ENCODE measurements around the gene C2CD4C.
"Not testable (repeated sequence)": the region's sequence is repeated elsewhere in the genome, so short reads cannot be mapped to it uniquely, and the experiment has no call there.

C2CD4C gene

DNA sequence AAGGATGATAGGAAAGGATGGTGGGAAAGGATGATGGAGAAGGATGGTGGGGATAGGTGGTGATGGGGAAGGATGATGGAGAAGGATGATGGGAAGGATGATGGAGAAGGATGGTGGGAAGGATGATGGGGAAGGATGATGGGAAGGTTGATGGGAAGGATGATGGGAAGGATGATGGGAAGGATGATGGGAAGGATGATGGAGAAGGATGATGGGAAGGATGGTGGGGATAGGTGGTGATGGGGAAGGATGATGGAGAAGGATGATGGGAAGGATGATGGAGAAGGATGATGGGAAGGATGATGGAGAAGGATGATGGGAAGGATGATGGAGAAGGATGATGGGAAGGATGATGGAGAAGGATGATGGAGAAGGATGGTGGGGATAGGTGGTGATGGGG lies 15.4 kb downstream of the C2CD4C start:
- H3K36me3 ChIP-seq (ENCODE audit: control insufficient read depth in 2 of 2, insufficient read depth in 2 of 2, low read length in 2 of 2); H3K9ac ChIP-seq (ENCODE audit: low read length in 2 of 2); H3K27ac ChIP-seq (ENCODE audit: low read length); H3K4me3 ChIP-seq (ENCODE audit: low read length in 2 of 2); H3K4me1 ChIP-seq (ENCODE audit: control insufficient read depth, insufficient read depth, low read length); H3K9me3 ChIP-seq (ENCODE audit: control insufficient read depth in 2 of 2, low read length in 2 of 2): not testable (repeated sequence)
- peaks cover 9 to 21% of the 10 kb centered on the region in 2 donors for H3K27me3 ChIP-seq (ENCODE audit: control insufficient read depth in 1 of 2, insufficient read depth in 2 of 2, low read length in 2 of 2)

DNA sequence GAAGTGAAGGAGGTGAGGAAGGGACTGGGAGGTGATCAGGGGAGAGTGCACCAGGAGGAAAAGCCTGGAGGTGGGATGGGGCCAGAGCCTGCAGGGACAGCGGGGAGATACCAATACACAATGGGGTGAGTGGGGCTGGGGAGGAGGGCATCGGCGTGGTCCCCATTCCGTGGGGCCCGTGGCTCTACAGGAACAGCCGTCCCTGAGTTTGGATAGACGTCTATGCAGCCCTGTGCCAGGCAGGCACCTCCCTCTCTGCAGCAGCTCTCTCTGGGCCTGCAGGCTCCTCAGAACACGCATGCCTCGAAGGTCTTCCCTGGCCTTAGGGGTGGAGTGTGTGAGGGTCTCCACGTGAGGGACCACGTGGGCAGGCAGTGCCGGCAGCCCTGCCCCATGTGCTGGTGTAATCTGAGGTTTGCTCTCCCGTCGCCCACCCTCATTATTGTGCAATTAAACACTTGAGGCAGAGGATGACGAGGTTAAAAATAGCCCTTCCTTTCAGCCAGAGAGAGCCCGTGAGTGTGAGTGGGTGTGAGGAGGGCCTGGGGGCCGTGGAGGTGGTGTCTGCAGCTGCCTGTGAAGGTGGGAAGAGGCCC lies 16.5 kb downstream of the C2CD4C start:
- no peaks in the 10 kb centered on the region for H3K9me3 ChIP-seq (ENCODE audit: control insufficient read depth in 2 of 2, low read length in 2 of 2)
- no peaks in the 10 kb centered on the region for H3K4me1 ChIP-seq (ENCODE audit: control insufficient read depth, insufficient read depth, low read length)
- no peak overlapping the region for H3K27ac ChIP-seq (ENCODE audit: low read length)
- H3K4me3 ChIP-seq (ENCODE audit: low read length in 2 of 2), result no peak overlapping the region
- H3K27me3 ChIP-seq (ENCODE audit: control insufficient read depth in 1 of 2, insufficient read depth in 2 of 2, low read length in 2 of 2), result peaks cover 7 to 11% of the 10 kb centered on the region in 2 donors
- H3K36me3 ChIP-seq (ENCODE audit: control insufficient read depth in 2 of 2, insufficient read depth in 2 of 2, low read length in 2 of 2), result no peaks in the 10 kb centered on the region
- H3K9ac ChIP-seq (ENCODE audit: low read length in 2 of 2), result no peak overlapping the region

DNA sequence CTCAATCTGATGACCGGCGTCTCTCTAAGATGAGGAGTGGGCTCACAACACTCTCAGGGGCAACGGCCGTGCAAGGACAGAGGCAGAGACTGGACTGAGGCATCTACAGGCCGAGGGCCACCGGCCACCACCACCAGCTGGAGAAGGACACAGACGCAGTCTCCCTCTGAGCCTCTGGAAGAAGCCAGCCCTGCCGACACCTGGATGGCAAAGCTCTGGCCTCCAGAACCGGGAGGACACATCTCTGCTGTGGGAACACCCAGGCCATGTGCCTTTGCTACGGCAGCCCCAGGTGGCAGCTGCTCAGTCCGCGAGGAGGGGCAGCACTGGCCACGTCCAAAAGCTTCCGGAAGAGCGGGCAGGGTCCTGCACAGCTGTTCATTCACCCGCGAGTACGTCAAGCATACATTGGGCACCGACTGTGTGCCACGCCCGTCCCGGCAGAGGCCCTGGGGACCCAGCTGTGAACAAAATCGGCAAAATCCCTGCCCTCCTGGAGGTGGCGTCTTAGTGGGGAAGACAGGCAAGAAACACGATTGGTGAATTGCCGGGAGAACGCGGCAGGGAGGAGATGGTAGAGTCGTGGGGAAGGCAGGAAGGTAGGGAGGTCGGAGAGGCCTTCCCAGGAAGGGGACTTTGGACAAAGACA lies 17.1 kb downstream of the C2CD4C start:
- peaks cover 7 to 9% of the 10 kb centered on the region in 2 donors for H3K27me3 ChIP-seq (ENCODE audit: control insufficient read depth in 1 of 2, insufficient read depth in 2 of 2, low read length in 2 of 2)
- H3K36me3 ChIP-seq (ENCODE audit: control insufficient read depth in 2 of 2, insufficient read depth in 2 of 2, low read length in 2 of 2), result no peaks in the 10 kb centered on the region
- no peak overlapping the region for H3K27ac ChIP-seq (ENCODE audit: low read length)
- H3K9ac ChIP-seq (ENCODE audit: low read length in 2 of 2), result no peak overlapping the region
- no peak overlapping the region for H3K4me3 ChIP-seq (ENCODE audit: low read length in 2 of 2)
- no peaks in the 10 kb centered on the region for H3K9me3 ChIP-seq (ENCODE audit: control insufficient read depth in 2 of 2, low read length in 2 of 2)
- H3K4me1 ChIP-seq (ENCODE audit: control insufficient read depth, insufficient read depth, low read length), result no peaks in the 10 kb centered on the region

DNA sequence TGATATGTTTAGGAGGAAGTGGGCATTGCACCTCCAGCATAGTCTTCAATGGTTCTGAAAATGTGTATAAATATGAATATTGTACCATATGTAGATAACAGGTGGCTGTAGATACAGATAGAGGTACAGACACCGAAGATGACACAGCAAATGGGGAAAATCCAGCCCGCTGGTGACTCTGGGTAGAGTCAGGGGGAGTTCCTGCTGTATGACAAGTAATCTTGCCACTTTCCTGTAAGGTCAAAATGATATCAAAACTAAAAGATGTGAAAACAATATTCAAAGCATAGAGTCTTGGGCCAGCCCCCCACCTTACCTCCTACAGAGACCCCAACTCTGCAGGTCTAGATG lies 17.8 kb downstream of the C2CD4C start:
- Histone ChIP-seq H3K27me3 (ENCODE audit: control insufficient read depth in 1 of 2, insufficient read depth in 2 of 2, low read length in 2 of 2) (peaks cover 7 to 9% of the 10 kb centered on the region in 2 donors), H3K4me3 (ENCODE audit: low read length in 2 of 2) (no peak overlapping the region), H3K27ac (ENCODE audit: low read length) (no peak overlapping the region), H3K4me1 (ENCODE audit: control insufficient read depth, insufficient read depth, low read length) (no peaks in the 10 kb centered on the region), H3K36me3 (ENCODE audit: control insufficient read depth in 2 of 2, insufficient read depth in 2 of 2, low read length in 2 of 2) (no peaks in the 10 kb centered on the region), H3K9me3 (ENCODE audit: control insufficient read depth in 2 of 2, low read length in 2 of 2) (no peaks in the 10 kb centered on the region), H3K9ac (ENCODE audit: low read length in 2 of 2) (no peak overlapping the region)

DNA sequence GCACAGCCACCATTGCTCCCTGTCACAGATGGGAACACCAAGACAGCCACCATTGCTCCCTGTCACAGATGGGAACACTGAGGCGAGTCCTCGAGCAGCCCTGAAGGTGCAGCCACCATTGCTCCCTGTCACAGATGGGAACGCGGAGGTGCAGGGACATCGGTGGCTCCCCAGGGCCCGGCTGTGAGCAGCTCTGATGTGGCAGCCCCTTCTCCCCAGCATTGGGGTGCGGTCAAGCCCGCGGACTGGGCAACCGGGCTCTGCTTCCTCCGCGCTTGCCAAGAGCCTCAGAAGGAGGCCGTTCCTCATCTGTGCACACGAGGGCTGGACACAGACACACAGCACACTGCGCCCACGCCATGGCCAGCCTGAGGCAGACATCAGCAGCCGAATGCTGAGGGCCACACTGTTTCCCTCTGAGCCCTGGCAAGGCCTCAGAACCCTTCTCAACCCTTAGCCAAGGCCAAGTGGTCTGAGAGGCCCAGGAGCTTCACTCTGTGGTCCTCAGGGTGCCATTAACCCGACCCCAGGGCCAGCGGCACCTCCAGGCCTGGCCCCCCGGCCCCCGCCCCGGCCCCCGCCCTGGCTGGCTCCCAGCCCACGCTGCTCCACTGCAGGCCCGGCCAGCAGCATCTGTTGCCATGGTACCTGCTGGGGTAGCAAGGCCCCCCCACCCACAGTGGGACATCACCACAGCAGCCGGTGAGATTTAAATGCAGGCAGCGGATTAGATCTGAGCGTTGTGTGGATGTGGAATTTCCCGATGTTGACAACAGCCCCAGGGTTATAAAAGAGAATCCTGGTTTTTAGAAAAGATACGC lies 18.4 kb downstream of the C2CD4C start:
- Histone ChIP-seq H3K4me3 (ENCODE audit: low read length in 2 of 2) (no peak overlapping the region), H3K27me3 (ENCODE audit: control insufficient read depth in 1 of 2, insufficient read depth in 2 of 2, low read length in 2 of 2) (peaks cover 7 to 9% of the 10 kb centered on the region in 2 donors), H3K36me3 (ENCODE audit: control insufficient read depth in 2 of 2, insufficient read depth in 2 of 2, low read length in 2 of 2) (no peaks in the 10 kb centered on the region), H3K9ac (ENCODE audit: low read length in 2 of 2) (no peak overlapping the region), H3K27ac (ENCODE audit: low read length) (no peak overlapping the region), H3K4me1 (ENCODE audit: control insufficient read depth, insufficient read depth, low read length) (no peaks in the 10 kb centered on the region), H3K9me3 (ENCODE audit: control insufficient read depth in 2 of 2, low read length in 2 of 2) (no peaks in the 10 kb centered on the region)

- Histone ChIP-seq H3K27me3 (ENCODE audit: control insufficient read depth in 1 of 2, insufficient read depth in 2 of 2, low read length in 2 of 2) (peaks cover 7 to 9% of the 10 kb centered on the region in 2 donors), H3K27ac (ENCODE audit: low read length) (no peak overlapping the region), H3K9ac (ENCODE audit: low read length in 2 of 2) (no peak overlapping the region), H3K9me3 (ENCODE audit: control insufficient read depth in 2 of 2, low read length in 2 of 2) (no peaks in the 10 kb centered on the region), H3K4me3 (ENCODE audit: low read length in 2 of 2) (no peak overlapping the region), H3K4me1 (ENCODE audit: control insufficient read depth, insufficient read depth, low read length) (no peaks in the 10 kb centered on the region), H3K36me3 (ENCODE audit: control insufficient read depth in 2 of 2, insufficient read depth in 2 of 2, low read length in 2 of 2) (no peaks in the 10 kb centered on the region)
Observed at GRCh38 chr19:389935-390289, 19.0 kb downstream of the C2CD4C start.

GRCh38 chr19:389255-389934 lies 19.6 kb downstream of the C2CD4C start:
- H3K4me1 ChIP-seq (ENCODE audit: control insufficient read depth, insufficient read depth, low read length), result no peaks in the 10 kb centered on the region
- no peak overlapping the region for H3K9ac ChIP-seq (ENCODE audit: low read length in 2 of 2)
- no peaks in the 10 kb centered on the region for H3K36me3 ChIP-seq (ENCODE audit: control insufficient read depth in 2 of 2, insufficient read depth in 2 of 2, low read length in 2 of 2)
- no peak overlapping the region for H3K4me3 ChIP-seq (ENCODE audit: low read length in 2 of 2)
- H3K27ac ChIP-seq (ENCODE audit: low read length), result no peak overlapping the region
- H3K27me3 ChIP-seq (ENCODE audit: control insufficient read depth in 1 of 2, insufficient read depth in 2 of 2, low read length in 2 of 2), result peaks cover 7 to 9% of the 10 kb centered on the region in 2 donors
- no peaks in the 10 kb centered on the region for H3K9me3 ChIP-seq (ENCODE audit: control insufficient read depth in 2 of 2, low read length in 2 of 2)

GRCh38 chr19:388691-389090 lies 20.3 kb downstream of the C2CD4C start:
- Histone ChIP-seq H3K27ac (ENCODE audit: low read length) (no peak overlapping the region), H3K9me3 (ENCODE audit: control insufficient read depth in 2 of 2, low read length in 2 of 2) (no peaks in the 10 kb centered on the region), H3K36me3 (ENCODE audit: control insufficient read depth in 2 of 2, insufficient read depth in 2 of 2, low read length in 2 of 2) (no peaks in the 10 kb centered on the region), H3K9ac (ENCODE audit: low read length in 2 of 2) (no peak overlapping the region), H3K4me3 (ENCODE audit: low read length in 2 of 2) (no peak overlapping the region), H3K4me1 (ENCODE audit: control insufficient read depth, insufficient read depth, low read length) (no peaks in the 10 kb centered on the region), H3K27me3 (ENCODE audit: control insufficient read depth in 1 of 2, insufficient read depth in 2 of 2, low read length in 2 of 2) (peaks cover 7 to 12% of the 10 kb centered on the region in 2 donors)

DNA sequence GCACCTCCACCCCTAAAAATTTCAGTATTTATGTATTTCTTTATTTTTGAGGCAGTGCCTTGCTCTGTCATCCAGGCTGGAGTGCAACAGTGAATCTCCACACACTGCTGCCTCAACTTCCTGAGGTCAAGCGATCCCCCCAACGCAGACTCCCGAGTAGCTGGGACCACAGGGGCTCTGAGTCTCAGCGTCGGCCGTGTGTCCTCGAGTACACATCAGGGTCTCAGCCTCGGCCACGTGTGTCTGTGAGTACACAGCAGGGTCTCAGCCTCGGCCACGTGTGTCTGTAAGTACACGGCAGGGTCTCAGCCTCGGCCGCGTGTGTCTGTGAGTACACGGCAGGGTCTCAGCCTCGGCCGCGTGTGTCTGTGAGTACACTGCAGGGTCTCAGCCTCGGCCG lies 21.2 kb downstream of the C2CD4C start:
- Histone ChIP-seq H3K27me3 (ENCODE audit: control insufficient read depth in 1 of 2, insufficient read depth in 2 of 2, low read length in 2 of 2) (peaks cover 7 to 16% of the 10 kb centered on the region in 2 donors), H3K36me3 (ENCODE audit: control insufficient read depth in 2 of 2, insufficient read depth in 2 of 2, low read length in 2 of 2) (no peaks in the 10 kb centered on the region), H3K9ac (ENCODE audit: low read length in 2 of 2) (no peak overlapping the region), H3K4me3 (ENCODE audit: low read length in 2 of 2) (no peak overlapping the region), H3K4me1 (ENCODE audit: control insufficient read depth, insufficient read depth, low read length) (no peaks in the 10 kb centered on the region), H3K9me3 (ENCODE audit: control insufficient read depth in 2 of 2, low read length in 2 of 2) (no peaks in the 10 kb centered on the region), H3K27ac (ENCODE audit: low read length) (no peak overlapping the region)

GRCh38 chr19:386632-387301 lies 22.2 kb downstream of the C2CD4C start:
- H3K36me3 ChIP-seq (ENCODE audit: control insufficient read depth in 2 of 2, insufficient read depth in 2 of 2, low read length in 2 of 2); H3K27ac ChIP-seq (ENCODE audit: low read length); H3K4me3 ChIP-seq (ENCODE audit: low read length in 2 of 2); H3K9ac ChIP-seq (ENCODE audit: low read length in 2 of 2); H3K9me3 ChIP-seq (ENCODE audit: control insufficient read depth in 2 of 2, low read length in 2 of 2); H3K4me1 ChIP-seq (ENCODE audit: control insufficient read depth, insufficient read depth, low read length): not testable (repeated sequence)
- peaks cover 9 to 16% of the 10 kb centered on the region in 2 donors for H3K27me3 ChIP-seq (ENCODE audit: control insufficient read depth in 1 of 2, insufficient read depth in 2 of 2, low read length in 2 of 2)

All from stomach smooth muscle (tissue), 2 donors.